Brain microvascular endothelial cell (primary cell): ENCODE data around the gene CENPB.

ENCODE experiments used
- DNase-seq: peaks from one replicate; pipeline ENCODE4 v3.0.0-alpha.2; 2020
- H3K27ac ChIP-seq: fragments of 250-450 bp; sonication (Bioruptor Pico); 2 replicates; pipeline ENCODE4 v1.5.1; 2020; ENCODE audit warnings: mild to moderate bottlenecking, moderate library complexity
- H3K27me3 ChIP-seq: fragments of 250-450 bp; sonication (Bioruptor Pico); replicated peaks from 2 replicates; pipeline ENCODE4 v1.5.1; 2020; ENCODE audit warnings: mild to moderate bottlenecking
- H3K36me3 ChIP-seq: fragments of 250-450 bp; sonication (Bioruptor Pico); replicated peaks from 2 replicates; pipeline ENCODE4 v1.5.1; 2020; ENCODE audit warnings: mild to moderate bottlenecking
- H3K4me3 ChIP-seq: 2 replicates; pipeline ENCODE4 v1.5.1; 2011; ENCODE audit warnings: low read depth, mild to moderate bottlenecking, control low read depth, low read length, moderate library complexity
- CTCF ChIP-seq: IDR thresholded peaks from 2 replicates; pipeline ENCODE4 v1.5.1; 2011; ENCODE audit warnings: low read depth, mild to moderate bottlenecking, moderate library complexity, low read length, control low read depth, inconsistent platforms; ENCODE audit errors: missing control alignments
- in situ Hi-C: cut with HindIII; loops from 2 replicates; pipeline ENCODE4 v1.10.0; 2017; ENCODE audit warnings: low sequenced_read_pairs, low pct_ligation_motif_present

The CENPB gene

DNA sequence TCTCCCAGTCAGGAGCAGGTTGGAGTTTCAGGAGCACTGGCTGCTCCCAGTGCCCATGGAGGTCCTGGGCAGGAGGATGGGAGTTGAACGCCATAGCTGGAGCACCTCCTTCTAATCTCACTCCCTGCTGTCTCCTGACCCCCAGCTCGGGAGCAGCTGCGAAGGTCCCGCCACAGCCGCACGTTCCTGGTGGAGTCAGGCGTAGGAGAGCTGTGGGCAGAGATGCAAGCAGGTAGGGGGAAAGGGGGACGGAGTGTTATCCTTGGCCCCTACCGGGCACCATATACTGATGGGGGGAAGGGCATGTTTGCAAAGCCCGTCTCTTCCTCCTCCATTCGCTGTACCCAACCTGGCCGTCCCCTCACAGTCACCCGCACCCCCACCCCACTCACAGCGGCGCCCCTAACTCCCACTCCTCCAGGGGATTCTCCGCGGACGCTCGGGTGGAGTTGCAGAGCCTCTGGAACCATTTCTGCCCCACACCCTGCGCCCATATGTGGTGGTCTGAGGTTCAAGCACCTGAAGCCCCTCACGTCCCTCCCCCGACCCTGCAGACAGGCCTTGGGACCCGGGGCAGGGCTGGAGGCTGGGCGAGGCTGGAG lies 37.4 kb downstream of the CENPB start:
- in situ Hi-C loops = no loop called here
- H3K36me3 ChIP-seq = no peaks in the 10 kb centered on the region
- DNase-seq = no peak
- H3K27me3 ChIP-seq = no peaks in the 10 kb centered on the region
- H3K4me3 ChIP-seq = no peak overlapping the region
- no peak overlapping the region for H3K27ac ChIP-seq
- no peak for TF ChIP-seq CTCF

DNA sequence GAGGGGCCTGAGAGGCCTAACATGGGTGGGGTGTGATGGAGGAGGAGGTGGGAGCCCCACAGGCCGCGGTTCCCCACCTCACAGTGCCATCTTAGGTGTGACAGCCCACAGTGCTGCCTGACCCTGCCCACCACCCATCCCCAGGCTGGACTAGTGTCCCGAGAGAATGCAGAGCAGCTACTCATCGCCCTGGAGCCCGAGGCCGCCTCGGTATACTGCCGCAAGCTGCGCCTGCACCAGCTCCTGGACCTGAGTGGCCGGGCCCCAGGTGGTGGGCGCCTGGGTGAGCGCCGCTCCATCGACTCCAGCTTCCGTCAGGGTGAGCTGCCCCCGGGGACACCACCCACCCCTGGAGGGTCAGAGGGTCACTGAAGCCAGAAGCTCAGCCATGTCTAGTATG lies 38.5 kb downstream of the CENPB start:
- in situ Hi-C loops = no loop called here
- no peak for TF ChIP-seq CTCF
- H3K27me3 ChIP-seq = no peaks in the 10 kb centered on the region
- H3K36me3 ChIP-seq = no peaks in the 10 kb centered on the region
- no peak overlapping the region for H3K4me3 ChIP-seq
- H3K27ac ChIP-seq = no peak overlapping the region
- DNase-seq = no peak

DNA sequence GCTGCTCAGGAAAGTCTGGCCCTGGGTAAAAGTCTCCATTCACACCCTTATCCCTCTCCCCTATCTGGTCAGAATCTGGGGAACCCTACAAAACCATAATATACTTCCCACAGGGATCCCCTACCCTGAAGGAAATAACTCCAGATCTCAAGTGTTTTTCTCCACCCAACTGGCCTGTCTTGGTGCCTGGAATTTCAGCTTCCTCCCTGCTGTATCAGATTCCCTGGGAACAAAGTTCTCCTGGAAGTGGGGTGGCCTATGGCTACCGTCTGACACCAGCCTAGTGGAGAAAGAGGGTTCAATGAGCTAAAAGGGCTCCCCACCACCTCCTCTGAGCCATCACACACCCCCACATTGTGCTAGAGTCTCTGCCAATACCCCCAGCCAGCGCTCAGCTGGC lies 39.1 kb downstream of the CENPB start:
- Histone ChIP-seq H3K4me3 (no peak overlapping the region), H3K27me3 (no peaks in the 10 kb centered on the region), H3K36me3 (no peaks in the 10 kb centered on the region), H3K27ac (no peak overlapping the region)
- in situ Hi-C loops = no loop called here
- DNase-seq = no peak
- no peak for TF ChIP-seq CTCF

DNA sequence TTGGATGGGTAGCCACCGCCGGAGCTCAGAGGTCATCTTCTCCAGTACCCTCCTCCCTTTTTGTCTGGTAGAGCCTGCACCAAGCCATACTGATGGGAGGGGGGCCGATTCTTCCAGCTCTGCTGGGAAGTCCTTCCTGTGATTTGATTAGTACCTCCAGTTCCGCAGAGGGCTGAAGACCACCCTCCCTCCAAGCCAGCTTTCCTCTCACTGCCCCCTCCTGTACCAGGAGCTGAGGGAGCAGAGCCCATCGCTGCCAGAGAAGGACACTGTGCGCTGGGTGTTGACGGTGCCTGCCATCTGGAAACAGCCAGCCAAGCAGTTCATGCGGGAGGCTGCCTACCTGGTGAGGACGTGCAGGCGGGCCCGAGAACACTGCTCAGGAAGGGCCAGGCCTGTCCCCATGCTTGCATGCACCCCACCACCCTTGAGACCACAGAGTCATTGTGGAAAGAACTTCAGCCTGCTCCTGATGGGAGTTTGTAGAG lies 40.8 kb downstream of the CENPB start:
- H3K27me3 ChIP-seq = no peaks in the 10 kb centered on the region
- DNase-seq = no peak
- H3K4me3 ChIP-seq = no peak overlapping the region
- in situ Hi-C loops = no loop called here
- no peak overlapping the region for H3K27ac ChIP-seq
- no peaks in the 10 kb centered on the region for H3K36me3 ChIP-seq
- no peak for TF ChIP-seq CTCF

DNA sequence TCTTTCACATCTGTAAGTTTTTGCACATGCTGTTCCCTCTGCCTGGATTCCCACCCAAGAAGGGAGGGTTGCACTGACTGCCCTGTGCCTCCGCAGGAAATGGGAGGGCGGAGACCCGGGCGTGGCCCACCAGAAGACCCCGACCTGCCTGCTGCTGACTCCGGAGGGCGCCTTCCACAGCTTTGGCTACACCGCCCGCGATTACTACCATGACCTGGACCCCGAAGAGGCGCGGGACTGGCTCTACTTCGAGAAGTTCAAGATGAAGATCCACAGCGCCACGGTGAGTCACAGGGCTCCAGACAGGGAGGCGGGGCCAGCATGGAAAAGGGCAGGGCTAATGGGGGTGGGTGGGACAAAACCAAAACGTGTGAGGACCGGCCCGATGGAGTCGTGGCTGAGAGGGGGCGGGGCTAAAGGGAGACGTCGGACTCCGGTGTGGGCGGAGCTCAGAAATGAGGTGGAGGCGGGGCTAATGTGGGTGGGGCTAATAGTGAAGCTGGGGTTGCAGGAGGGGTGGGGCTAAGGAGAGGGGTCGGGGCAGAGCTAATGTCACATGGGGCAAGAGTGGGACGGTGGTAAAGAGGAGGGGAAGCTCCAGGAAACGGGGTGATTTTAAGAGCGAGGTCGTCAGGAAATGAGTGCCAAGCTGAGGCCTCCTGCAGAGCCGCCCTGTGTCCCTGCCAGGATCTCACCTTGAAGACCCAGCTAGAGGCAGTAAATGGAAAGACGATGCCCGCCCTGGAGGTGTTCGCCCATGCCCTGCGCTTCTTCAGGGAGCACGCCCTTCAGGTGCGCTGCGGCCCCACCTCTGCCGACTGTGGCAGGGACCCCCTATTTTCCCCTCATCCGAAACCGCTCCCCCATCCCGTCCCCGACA lies 41.5 kb downstream of the CENPB start:
- Histone ChIP-seq H3K36me3 (no peaks in the 10 kb centered on the region), H3K27me3 (no peaks in the 10 kb centered on the region), H3K27ac (no peak overlapping the region), H3K4me3 (peak overlapping the region; percentile 6)
- no peak for TF ChIP-seq CTCF
- in situ Hi-C loops = no loop called here
- peak; percentile 13 for DNase-seq
